Activated B cell treated with CpG ODN at 0.5 μM for 24 hours (primary cell): ENCODE data around the gene ST6GAL1. TPM values are rescaled to one million over a fixed set of nuclear protein-coding genes. Genes with fewer than 3 reads are reported as not detected.
A peak's percentile ranks its signal among the peaks of the same experiment; 100 is the strongest.

Experiments used
- ATAC-seq: fragments of 200-7000 bp; cut with Tn5 transposase; one replicate; pipeline ENCODE4 v1.10.0; 2021; ENCODE audit warnings: low read depth, mild to moderate bottlenecking, moderate library complexity
- CTCF ChIA-PET: fragments of 350-600 bp; sonication (Branson Sonifier 250); formaldehyde crosslinking; loops from one replicate; lab custom pipeline; 2021; ENCODE audit warnings: antibody characterized with exemption; lab: Charles Lee
- POLR2A ChIA-PET: fragments of 350-600 bp; sonication (Branson Sonifier 250); formaldehyde crosslinking; loops from one replicate; lab custom pipeline; 2021; ENCODE audit warnings: antibody characterized with exemption; lab: Charles Lee
- DNase-seq: peaks from one replicate; pipeline ENCODE4 v3.0.0; 2022
- H3K27ac Mint-ChIP-seq: one replicate; pipeline ENCODE4 v1.8.0; 2020; ENCODE audit warnings: mixed read lengths
- H3K27me3 Mint-ChIP-seq: one replicate; pipeline ENCODE4 v1.8.0; 2021; ENCODE audit warnings: mixed read lengths
- H3K36me3 Mint-ChIP-seq: one replicate; pipeline ENCODE4 v1.8.0; 2021; ENCODE audit warnings: low read depth, mixed read lengths
- H3K4me1 Mint-ChIP-seq: one replicate; pipeline ENCODE4 v1.8.0; 2021; ENCODE audit warnings: mixed read lengths
- H3K4me3 Mint-ChIP-seq: one replicate; pipeline ENCODE4 v1.8.0; 2020; ENCODE audit warnings: mild to moderate bottlenecking, mixed read lengths
- H3K9me3 Mint-ChIP-seq: one replicate; pipeline ENCODE4 v1.8.0; 2020; ENCODE audit warnings: mixed read lengths
- CTCF ChIP-seq: fragments of 200-600 bp; IDR thresholded peaks from one replicate; pipeline ENCODE4 v1.8.0; 2022; ENCODE audit warnings: antibody characterized with exemption, mild to moderate bottlenecking
- intact Hi-C: fragments of 100-400 bp; cut with micrococcal nuclease; formaldehyde crosslinking; loops from one replicate; pipeline ENCODE4 v1.15.1; 2024
- total RNA-seq: library from RNA; stranded (reverse); gene quantifications from 2 replicates; pipeline ENCODE4 v1.2.3, GENCODE V29; 2022

The ST6GAL1 gene
- total RNA-seq, 1 donor from 2014 or later, result 328 TPM

DNA sequence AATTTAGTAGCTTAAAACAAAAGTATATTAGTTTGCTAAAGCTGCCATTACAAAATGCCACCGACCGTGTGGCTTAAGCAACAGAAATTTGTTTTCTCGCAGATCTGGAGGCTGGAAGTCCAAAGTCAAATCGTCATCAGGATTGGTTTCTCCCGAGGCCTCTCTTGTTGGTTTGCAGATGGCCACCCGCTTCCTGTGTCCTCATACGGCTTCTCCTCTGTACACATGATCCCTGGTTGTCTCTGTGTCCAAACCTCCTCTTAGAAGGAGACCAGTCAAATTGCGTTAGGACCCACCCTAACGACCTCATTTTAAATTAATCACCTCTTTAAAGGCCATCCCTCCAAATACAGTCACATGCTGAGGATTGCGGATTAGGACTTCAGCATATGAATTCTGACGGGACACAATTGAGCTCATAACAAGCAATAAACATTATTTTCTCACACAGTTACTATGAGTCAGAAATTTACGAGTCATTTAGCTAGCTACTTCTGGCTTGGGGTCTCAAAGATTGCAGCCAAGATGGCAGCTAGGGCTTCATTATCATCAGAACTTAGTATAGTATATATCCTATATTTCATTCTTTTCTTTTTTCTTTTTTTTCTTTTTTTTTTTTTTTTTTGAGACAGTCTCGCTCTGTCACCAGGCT lies 150.6 kb downstream of the ST6GAL1 start:
- POLR2A ChIA-PET, result interaction anchor here (0.7 to 1.2 kb wide), 5 partner anchors 109 to 298 kb away, joined by 3 to 8 read pairs (median 4); partner anchors contain the start of gene EIF4A2
- intact Hi-C loops, result no loop called here

DNA sequence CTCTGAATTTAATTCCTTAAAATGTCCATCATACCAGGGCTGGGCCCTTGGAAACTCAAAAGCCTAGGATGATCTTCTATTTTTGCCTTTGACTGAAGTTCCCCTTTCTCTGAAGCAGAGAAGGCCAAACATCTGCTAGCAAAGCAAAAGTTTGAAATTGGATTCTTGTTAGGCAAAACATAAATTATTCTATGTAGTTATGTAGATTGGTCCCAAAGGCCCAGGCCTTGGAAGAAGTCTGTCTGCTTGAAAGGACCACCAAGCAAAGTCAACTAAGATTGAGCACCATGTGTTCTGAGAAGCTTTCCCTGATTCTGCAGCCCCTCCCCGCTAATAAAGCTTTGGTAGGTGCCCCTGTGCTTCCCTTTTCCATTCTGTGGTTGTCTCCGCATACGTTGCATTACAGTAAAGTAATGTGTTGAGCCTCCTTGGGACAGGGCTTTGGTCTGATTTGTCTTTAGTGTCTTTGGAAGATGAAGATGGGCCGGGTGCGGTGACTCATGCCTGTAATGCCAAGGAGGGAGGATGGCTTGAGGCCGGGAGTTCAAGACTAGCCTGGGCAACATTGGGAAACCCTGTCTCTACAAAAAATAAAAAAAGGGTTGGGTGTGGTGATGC lies 152.5 kb downstream of the ST6GAL1 start:
- Mint-ChIP-seq H3K36me3 (peaks cover 30% of the 10 kb centered on the region), H3K4me1 (peaks cover 2% of the 10 kb centered on the region), H3K4me3 (no peak overlapping the region), H3K9me3 (peaks cover 4% of the 10 kb centered on the region), H3K27ac (peak overlapping the region; percentile 18), H3K27me3 (no peaks in the 10 kb centered on the region)
- TF ChIP-seq CTCF, result no peak
- CTCF ChIA-PET, result no interaction called here
- intact Hi-C loops, result no loop called here
- ATAC-seq (no peak), DNase-seq (no peak)
- POLR2A ChIA-PET, result no interaction called here

More for the DNA sequence above, 150.6 kb downstream of the ST6GAL1 start:
- Mint-ChIP-seq H3K27ac (no peak overlapping the region), H3K36me3 (peaks cover 43% of the 10 kb centered on the region), H3K9me3 (no peaks in the 10 kb centered on the region), H3K27me3 (no peaks in the 10 kb centered on the region), H3K4me1 (peaks cover 2% of the 10 kb centered on the region), H3K4me3 (no peak overlapping the region)
- no peak for TF ChIP-seq CTCF
- CTCF ChIA-PET, result interaction anchor here (1.4 to 1.9 kb wide), 3 partner anchors 32 to 231 kb away, joined by 3 to 6 read pairs (median 6); no protein-coding TSS in a partner anchor
- ATAC-seq (no peak), DNase-seq (no peak)

GRCh38 chr3:187084126-187084525 lies 153.8 kb downstream of the ST6GAL1 start:
- Mint-ChIP-seq H3K9me3 (peaks cover 9% of the 10 kb centered on the region), H3K36me3 (peaks cover 24% of the 10 kb centered on the region), H3K4me3 (no peak overlapping the region), H3K4me1 (peaks cover 7% of the 10 kb centered on the region), H3K27me3 (no peaks in the 10 kb centered on the region), H3K27ac (no peak overlapping the region)
- no peak for TF ChIP-seq CTCF
- ATAC-seq, result no peak
- ChIA-PET CTCF (no interaction called here), POLR2A (no interaction called here)
- intact Hi-C loops, result no loop called here
- no peak for DNase-seq

GRCh38 chr3:187084580-187084979 lies 154.3 kb downstream of the ST6GAL1 start:
- Mint-ChIP-seq H3K27me3 (no peaks in the 10 kb centered on the region), H3K27ac (no peak overlapping the region), H3K9me3 (peaks cover 9% of the 10 kb centered on the region), H3K4me1 (peaks cover 8% of the 10 kb centered on the region), H3K4me3 (no peak overlapping the region), H3K36me3 (peaks cover 21% of the 10 kb centered on the region)
- no peak for TF ChIP-seq CTCF
- ChIA-PET POLR2A (no interaction called here), CTCF (no interaction called here)
- no peak for DNase-seq
- no peak for ATAC-seq
- intact Hi-C loops, result no loop called here

GRCh38 chr3:187085021-187085666 lies 154.8 kb downstream of the ST6GAL1 start:
- Mint-ChIP-seq H3K27ac (no peak overlapping the region), H3K4me3 (no peak overlapping the region), H3K36me3 (peaks cover 18% of the 10 kb centered on the region), H3K27me3 (no peaks in the 10 kb centered on the region), H3K4me1 (peaks cover 10% of the 10 kb centered on the region), H3K9me3 (peaks cover 12% of the 10 kb centered on the region)
- CTCF ChIA-PET, result interaction anchor here (0.6 kb wide), 1 partner anchor 25 kb away, joined by 3 read pairs; no protein-coding TSS in a partner anchor
- ATAC-seq (no peak), DNase-seq (no peak)
- intact Hi-C loops, result no loop called here
- no peak for TF ChIP-seq CTCF
- POLR2A ChIA-PET, result interaction anchor here (0.7 kb wide), 1 partner anchor 9 kb away, joined by 6 read pairs; no protein-coding TSS in a partner anchor
